ENCODE measurements around the gene SH2B2.

SH2B2 gene

DNA sequence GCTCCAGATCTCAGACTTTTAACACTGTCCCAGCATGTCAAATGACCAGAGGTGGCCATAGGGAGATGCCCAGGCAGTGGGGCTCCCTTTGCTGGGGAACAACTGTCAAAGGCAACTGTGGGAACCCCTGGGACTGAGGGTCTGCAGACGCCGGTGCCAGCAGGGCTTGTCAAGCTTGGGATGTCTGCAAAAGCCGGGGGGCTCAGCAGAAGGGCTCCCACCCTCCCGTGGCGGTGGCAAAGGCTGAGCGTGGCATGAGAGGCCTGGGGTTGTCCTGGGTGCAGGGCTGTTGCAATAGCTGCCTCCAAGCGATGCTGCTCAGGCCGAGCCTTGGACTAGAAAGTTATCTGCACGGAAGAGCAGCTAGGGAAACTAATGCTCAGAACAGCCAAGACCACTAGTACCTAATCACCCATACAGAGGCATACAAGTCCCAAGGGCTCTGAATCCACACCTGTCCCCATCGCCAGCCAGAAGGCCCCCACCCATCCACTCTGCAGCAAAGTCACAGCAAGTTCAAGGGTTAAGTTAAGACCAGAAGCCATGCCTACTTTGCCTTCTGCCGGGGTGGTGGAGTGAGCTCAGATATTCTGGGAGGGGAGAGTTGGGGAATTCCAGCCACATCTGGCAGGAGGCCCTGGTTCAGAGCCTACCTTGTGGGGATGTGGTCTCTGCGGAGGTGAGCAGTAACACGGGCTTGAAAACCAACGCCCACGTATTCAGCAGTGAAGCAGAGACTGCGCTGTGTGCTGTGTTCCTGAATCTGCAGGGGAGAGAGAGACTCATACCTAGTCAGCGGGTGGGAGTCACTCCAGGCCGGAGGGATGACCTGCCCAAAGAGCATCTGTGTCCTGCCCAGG is 4.6 kb downstream of the SH2B2 start:
- peaks cover 11% of the 10 kb centered on the region for H3K79me2 ChIP-seq (ENCODE audit: control insufficient read depth, insufficient read depth, low read length, poor library complexity)
- H2AFZ ChIP-seq (ENCODE audit: insufficient read depth, low read length, poor library complexity): no peak overlapping the region
- H3K18ac ChIP-seq (ENCODE audit: low read length): no peak overlapping the region
- no peak overlapping the region for H3K14ac ChIP-seq (ENCODE audit: low read length)
- H3K36me3 ChIP-seq (ENCODE audit: control insufficient read depth in 1 of 2, insufficient read depth in 2 of 2, low read length in 2 of 2): peaks cover 0 to 2% of the 10 kb centered on the region in 2 experiments
- H3K27ac ChIP-seq (ENCODE audit: low read depth, low read length): no peak overlapping the region
- no peak overlapping the region for H2BK5ac ChIP-seq (ENCODE audit: low read depth, low read length, poor library complexity)
- H2BK12ac ChIP-seq (ENCODE audit: low read length): no peak overlapping the region
- no peak overlapping the region for H3K9ac ChIP-seq (ENCODE audit: low read length)
- peaks cover 21 to 38% of the 10 kb centered on the region in 2 experiments for H3K4me1 ChIP-seq (ENCODE audit: control insufficient read depth in 1 of 2, insufficient read depth in 2 of 2, low read length in 2 of 2)
- no peaks in the 10 kb centered on the region for H3K27me3 ChIP-seq (ENCODE audit: insufficient read depth, low read length)
- H4K91ac ChIP-seq (ENCODE audit: low read depth, low read length): no peak overlapping the region
- peak overlapping the region; percentile 35 for H3K4me3 ChIP-seq (ENCODE audit: low read depth, low read length)
- H3K79me1 ChIP-seq (ENCODE audit: low read length): peaks cover 20% of the 10 kb centered on the region
- no CpG with 5 or more reads among the region's 18 CpGs for WGBS (ENCODE audit: extremely low coverage, insufficient coverage, insufficient read length)
- H4K8ac ChIP-seq (ENCODE audit: low read depth, low read length): no peak overlapping the region
- H2AK5ac ChIP-seq (ENCODE audit: low read length): no peak overlapping the region
- no peak overlapping the region for H2BK120ac ChIP-seq (ENCODE audit: insufficient read depth, low read length, poor library complexity)
- no peak for DNase-seq
- no peak overlapping the region for H4K12ac ChIP-seq (ENCODE audit: low read depth, low read length)
- no peaks in the 10 kb centered on the region for H3K9me3 ChIP-seq (ENCODE audit: insufficient read depth, low read depth, low read length)
- H3K23ac ChIP-seq (ENCODE audit: low read length): no peak overlapping the region
- no peak overlapping the region for H3K4ac ChIP-seq (ENCODE audit: low read depth, low read length)
- no peak overlapping the region for H3K4me2 ChIP-seq (ENCODE audit: low read length)

DNA sequence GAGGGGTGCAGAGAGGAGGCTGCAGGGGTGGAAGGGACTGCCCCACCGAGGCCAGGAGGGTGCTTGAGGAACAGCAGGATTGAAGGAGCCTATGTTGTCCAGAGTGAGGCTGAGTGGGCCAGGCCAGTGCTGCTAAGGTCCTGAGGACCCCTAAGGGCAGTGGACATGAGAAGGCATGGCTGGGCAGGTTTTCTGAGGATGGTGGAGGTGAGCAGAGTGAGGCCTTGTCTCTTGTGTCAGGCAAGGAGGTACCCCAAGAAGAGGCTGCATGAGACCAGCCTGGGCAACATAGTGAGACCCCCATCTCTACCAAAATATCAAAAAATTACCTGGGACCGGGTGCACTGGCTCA is 5.2 kb downstream of the SH2B2 start:
- H3K79me2 ChIP-seq (ENCODE audit: control insufficient read depth, insufficient read depth, low read length, poor library complexity): peaks cover 8% of the 10 kb centered on the region
- no peak overlapping the region for H2BK12ac ChIP-seq (ENCODE audit: low read length)
- H3K4ac ChIP-seq (ENCODE audit: low read depth, low read length): no peak overlapping the region
- H3K14ac ChIP-seq (ENCODE audit: low read length): no peak overlapping the region
- no peak overlapping the region for H3K23ac ChIP-seq (ENCODE audit: low read length)
- H3K36me3 ChIP-seq (ENCODE audit: control insufficient read depth in 1 of 2, insufficient read depth in 2 of 2, low read length in 2 of 2): peaks cover 0 to 2% of the 10 kb centered on the region in 2 experiments
- peaks cover 22% of the 10 kb centered on the region for H3K79me1 ChIP-seq (ENCODE audit: low read length)
- H4K12ac ChIP-seq (ENCODE audit: low read depth, low read length): no peak overlapping the region
- peak overlapping the region; percentile 35 for H3K4me3 ChIP-seq (ENCODE audit: low read depth, low read length)
- DNase-seq: no peak
- no peak overlapping the region for H3K9ac ChIP-seq (ENCODE audit: low read length)
- no peaks in the 10 kb centered on the region for H3K27me3 ChIP-seq (ENCODE audit: insufficient read depth, low read length)
- no peak overlapping the region for H4K91ac ChIP-seq (ENCODE audit: low read depth, low read length)
- no peak overlapping the region for H4K8ac ChIP-seq (ENCODE audit: low read depth, low read length)
- no peak overlapping the region for H3K18ac ChIP-seq (ENCODE audit: low read length)
- H2AK5ac ChIP-seq (ENCODE audit: low read length): no peak overlapping the region
- no peak overlapping the region for H2AFZ ChIP-seq (ENCODE audit: insufficient read depth, low read length, poor library complexity)
- no CpG with 5 or more reads among the region's 2 CpGs for WGBS (ENCODE audit: extremely low coverage, insufficient coverage, insufficient read length)
- no peak overlapping the region for H2BK120ac ChIP-seq (ENCODE audit: insufficient read depth, low read length, poor library complexity)
- H3K9me3 ChIP-seq (ENCODE audit: insufficient read depth, low read depth, low read length): no peaks in the 10 kb centered on the region
- H3K4me2 ChIP-seq (ENCODE audit: low read length): no peak overlapping the region
- no peak overlapping the region for H2BK5ac ChIP-seq (ENCODE audit: low read depth, low read length, poor library complexity)
- no peak overlapping the region for H3K27ac ChIP-seq (ENCODE audit: low read depth, low read length)
- peaks cover 23 to 42% of the 10 kb centered on the region in 2 experiments for H3K4me1 ChIP-seq (ENCODE audit: control insufficient read depth in 1 of 2, insufficient read depth in 2 of 2, low read length in 2 of 2)

- Histone ChIP-seq H3K4me1 (ENCODE audit: control insufficient read depth in 1 of 2, insufficient read depth in 2 of 2, low read length in 2 of 2) (peaks cover 19 to 34% of the 10 kb centered on the region in 2 experiments), H4K8ac (ENCODE audit: low read depth, low read length) (no peak overlapping the region), H3K9ac (ENCODE audit: low read length) (no peak overlapping the region), H3K79me2 (ENCODE audit: control insufficient read depth, insufficient read depth, low read length, poor library complexity) (peaks cover 3% of the 10 kb centered on the region), H3K27me3 (ENCODE audit: insufficient read depth, low read length) (no peaks in the 10 kb centered on the region), H3K4ac (ENCODE audit: low read depth, low read length) (no peak overlapping the region), H3K27ac (ENCODE audit: low read depth, low read length) (no peak overlapping the region), H2AFZ (ENCODE audit: insufficient read depth, low read length, poor library complexity) (no peak overlapping the region), H3K4me3 (ENCODE audit: low read depth, low read length) (no peak overlapping the region), H2BK120ac (ENCODE audit: insufficient read depth, low read length, poor library complexity) (no peak overlapping the region), H2BK5ac (ENCODE audit: low read depth, low read length, poor library complexity) (no peak overlapping the region), H3K14ac (ENCODE audit: low read length) (no peak overlapping the region), H3K4me2 (ENCODE audit: low read length) (peak overlapping the region; percentile 39), H3K9me3 (ENCODE audit: insufficient read depth, low read depth, low read length) (no peaks in the 10 kb centered on the region), H4K12ac (ENCODE audit: low read depth, low read length) (no peak overlapping the region), H3K79me1 (ENCODE audit: low read length) (peaks cover 17% of the 10 kb centered on the region), H3K23ac (ENCODE audit: low read length) (no peak overlapping the region), H2AK5ac (ENCODE audit: low read length) (no peak overlapping the region), H3K36me3 (ENCODE audit: control insufficient read depth in 1 of 2, insufficient read depth in 2 of 2, low read length in 2 of 2) (peaks cover 1 to 2% of the 10 kb centered on the region in 2 experiments), H3K18ac (ENCODE audit: low read length) (no peak overlapping the region), H4K91ac (ENCODE audit: low read depth, low read length) (no peak overlapping the region), H2BK12ac (ENCODE audit: low read length) (no peak overlapping the region)
- no CpG with 5 or more reads among the region's 36 CpGs for WGBS (ENCODE audit: extremely low coverage, insufficient coverage, insufficient read length)
- no peak for DNase-seq
These were observed 6.4 kb downstream of the SH2B2 start for GRCh38 chr7:102292813-102293798.

GRCh38 chr7:102294589-102294988 is 7.9 kb downstream of the SH2B2 start:
- H3K18ac ChIP-seq (ENCODE audit: low read length): peak overlapping the region; percentile 43
- no peaks in the 10 kb centered on the region for H3K27me3 ChIP-seq (ENCODE audit: insufficient read depth, low read length)
- H3K4me1 ChIP-seq (ENCODE audit: control insufficient read depth in 1 of 2, insufficient read depth in 2 of 2, low read length in 2 of 2): peaks cover 19 to 27% of the 10 kb centered on the region in 2 experiments
- H4K12ac ChIP-seq (ENCODE audit: low read depth, low read length): no peak overlapping the region
- H3K14ac ChIP-seq (ENCODE audit: low read length): peak overlapping the region; percentile 37
- peaks cover 1 to 2% of the 10 kb centered on the region in 2 experiments for H3K36me3 ChIP-seq (ENCODE audit: control insufficient read depth in 1 of 2, insufficient read depth in 2 of 2, low read length in 2 of 2)
- no CpG with 5 or more reads among the region's 3 CpGs for WGBS (ENCODE audit: extremely low coverage, insufficient coverage, insufficient read length)
- H3K23ac ChIP-seq (ENCODE audit: low read length): no peak overlapping the region
- no peak for DNase-seq
- H3K4ac ChIP-seq (ENCODE audit: low read depth, low read length): peak overlapping the region; percentile 30
- no peak overlapping the region for H3K4me3 ChIP-seq (ENCODE audit: low read depth, low read length)
- H3K9ac ChIP-seq (ENCODE audit: low read length): no peak overlapping the region
- peak overlapping the region; percentile 44 for H3K27ac ChIP-seq (ENCODE audit: low read depth, low read length)
- peak overlapping the region; percentile 82 for H4K91ac ChIP-seq (ENCODE audit: low read depth, low read length)
- H2BK120ac ChIP-seq (ENCODE audit: insufficient read depth, low read length, poor library complexity): peak overlapping the region; percentile 64
- H3K79me2 ChIP-seq (ENCODE audit: control insufficient read depth, insufficient read depth, low read length, poor library complexity): peaks cover 3% of the 10 kb centered on the region
- H4K8ac ChIP-seq (ENCODE audit: low read depth, low read length): no peak overlapping the region
- H3K9me3 ChIP-seq (ENCODE audit: insufficient read depth, low read depth, low read length): no peaks in the 10 kb centered on the region
- H2BK5ac ChIP-seq (ENCODE audit: low read depth, low read length, poor library complexity): peak overlapping the region; percentile 54
- H3K4me2 ChIP-seq (ENCODE audit: low read length): no peak overlapping the region
- H2AFZ ChIP-seq (ENCODE audit: insufficient read depth, low read length, poor library complexity): no peak overlapping the region
- no peak overlapping the region for H2AK5ac ChIP-seq (ENCODE audit: low read length)
- peaks cover 17% of the 10 kb centered on the region for H3K79me1 ChIP-seq (ENCODE audit: low read length)
- H2BK12ac ChIP-seq (ENCODE audit: low read length): peak overlapping the region; percentile 14

All from trophoblast cell (in vitro differentiated cells and primary cell).